Spleen (tissue), 7 donors: ENCODE data around the gene SORBS1.

Experiments used
- POLR2A ChIP-seq, 3 donors: fragments of 450-650 bp; IDR thresholded peaks; one replicate each; pipeline ENCODE4 v1.5.1; 2017; ENCODE audit warnings: antibody characterized with exemption in 3 of 3, mild to moderate bottlenecking in 1 of 3
- TF ChIP-seq, protein P1 (sequence below), 11 experiments: fragments of 200-600 bp in 7 of 11; fragments of 450-650 bp in 4 of 11; sonication (generic) in 4 of 11; IDR thresholded peaks in 8 of 11; conservative IDR thresholded peaks in 3 of 11; 1 replicate in 7 of 11; 2 replicates in 4 of 11; pipeline versions ENCODE4 v1.4.0 to v1.8.0; 2016 to 2021; ENCODE audit warnings: antibody characterized with exemption in 11 of 11, inconsistent platforms in 4 of 11, mild to moderate bottlenecking in 1 of 11
- donor health status: DM: no; HTN: no; CAD: no; lungs with moderate emphysema.
- donor health status: DM: no; HTN: no; CAD: no.
- donor health status: DM: no; HTN: no; CAD: no.

DNA sequence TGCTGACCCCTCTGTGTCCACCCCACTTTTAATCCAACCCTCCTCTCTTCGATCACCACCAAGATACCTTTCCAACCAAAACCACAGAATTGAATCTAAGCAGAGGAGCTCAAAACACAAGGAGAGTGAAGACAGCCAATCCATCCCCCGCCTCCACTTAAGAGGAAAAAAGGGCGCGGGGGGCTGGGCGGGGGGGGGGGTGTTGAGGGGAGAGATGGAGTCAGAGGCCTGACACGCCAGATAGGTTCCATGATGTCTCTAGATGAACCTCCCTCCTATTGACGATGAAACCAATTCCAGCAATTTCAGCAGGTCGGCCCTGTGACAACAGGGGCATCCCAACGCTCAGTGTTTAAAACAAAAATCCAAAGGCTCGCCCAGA lies 1.3 kb downstream of the SORBS1 start:
- TF ChIP-seq, protein P1, sequence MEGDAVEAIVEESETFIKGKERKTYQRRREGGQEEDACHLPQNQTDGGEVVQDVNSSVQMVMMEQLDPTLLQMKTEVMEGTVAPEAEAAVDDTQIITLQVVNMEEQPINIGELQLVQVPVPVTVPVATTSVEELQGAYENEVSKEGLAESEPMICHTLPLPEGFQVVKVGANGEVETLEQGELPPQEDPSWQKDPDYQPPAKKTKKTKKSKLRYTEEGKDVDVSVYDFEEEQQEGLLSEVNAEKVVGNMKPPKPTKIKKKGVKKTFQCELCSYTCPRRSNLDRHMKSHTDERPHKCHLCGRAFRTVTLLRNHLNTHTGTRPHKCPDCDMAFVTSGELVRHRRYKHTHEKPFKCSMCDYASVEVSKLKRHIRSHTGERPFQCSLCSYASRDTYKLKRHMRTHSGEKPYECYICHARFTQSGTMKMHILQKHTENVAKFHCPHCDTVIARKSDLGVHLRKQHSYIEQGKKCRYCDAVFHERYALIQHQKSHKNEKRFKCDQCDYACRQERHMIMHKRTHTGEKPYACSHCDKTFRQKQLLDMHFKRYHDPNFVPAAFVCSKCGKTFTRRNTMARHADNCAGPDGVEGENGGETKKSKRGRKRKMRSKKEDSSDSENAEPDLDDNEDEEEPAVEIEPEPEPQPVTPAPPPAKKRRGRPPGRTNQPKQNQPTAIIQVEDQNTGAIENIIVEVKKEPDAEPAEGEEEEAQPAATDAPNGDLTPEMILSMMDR (IDR thresholded peaks at IDR 0.05 in 8 of 11, conservative IDR thresholded peaks at IDR 0.05 in 3 of 11) = no peak
- TF ChIP-seq POLR2A (IDR thresholded peaks at IDR 0.05) = no peak
